Fibroblast of skin of left biceps (primary cell): ENCODE results near the gene ERG.

Source experiments
- DNase-seq, 2 experiments: peaks; one replicate each; pipeline ENCODE4 v3.0.0-alpha.2; 2013; ENCODE audit warnings: low read depth in 2 of 2

Gene ERG

DNA sequence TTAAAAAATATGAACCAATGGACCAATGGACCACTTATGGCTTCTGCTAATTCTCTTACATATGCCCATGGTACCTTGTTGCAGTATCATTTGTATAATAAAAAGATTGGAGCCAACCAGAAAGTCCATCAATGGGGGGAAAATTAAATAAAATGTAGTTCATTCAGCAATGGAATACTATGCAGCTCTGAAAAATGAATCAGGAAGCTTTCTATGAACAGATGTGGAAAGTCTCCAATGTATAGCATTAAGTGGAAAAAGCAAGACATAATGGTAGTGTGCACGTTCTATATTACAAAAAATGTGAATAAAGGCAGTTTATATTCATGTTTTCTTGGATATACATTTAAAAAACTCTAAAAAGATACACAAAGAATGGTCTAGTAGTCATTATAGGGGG, 140.2 kb downstream of the ERG start:
- DNase-seq, result no peak

DNA sequence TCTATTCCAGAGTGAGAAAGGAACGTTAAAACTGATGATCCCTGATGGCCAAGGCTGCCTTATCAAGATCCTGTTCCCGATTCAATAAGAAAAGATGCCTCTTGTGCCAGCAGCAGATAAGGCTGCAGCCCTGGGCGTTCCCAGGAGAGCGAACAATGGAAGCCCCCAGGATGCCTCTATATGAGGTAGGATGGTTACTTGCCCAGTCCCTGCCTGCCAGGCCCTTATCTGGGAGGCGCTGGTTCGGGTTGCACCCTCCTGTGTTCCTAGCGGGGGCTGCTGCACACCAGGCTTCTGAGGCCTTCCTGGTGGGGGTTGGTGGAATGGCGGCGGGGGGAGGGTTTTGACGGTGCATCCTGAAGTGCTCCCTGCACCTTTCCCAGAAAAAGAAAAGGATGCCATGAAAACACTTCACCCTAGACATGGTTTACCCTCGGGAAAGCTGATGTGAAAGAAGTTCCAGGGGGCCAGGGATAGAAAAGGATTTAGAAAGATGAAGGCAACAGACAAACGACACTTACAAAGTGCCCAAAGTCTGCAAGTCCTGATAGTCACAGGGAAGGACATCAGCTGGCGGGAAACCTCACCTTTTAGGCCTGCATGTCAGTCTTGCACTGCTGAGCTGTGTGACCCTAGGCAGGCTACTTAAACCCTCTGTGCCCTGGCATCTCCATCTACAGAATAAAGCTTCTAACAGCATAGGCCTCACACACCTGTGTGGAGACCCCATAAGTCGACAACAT, 141.2 kb downstream of the ERG start:
- no peak for DNase-seq

DNA sequence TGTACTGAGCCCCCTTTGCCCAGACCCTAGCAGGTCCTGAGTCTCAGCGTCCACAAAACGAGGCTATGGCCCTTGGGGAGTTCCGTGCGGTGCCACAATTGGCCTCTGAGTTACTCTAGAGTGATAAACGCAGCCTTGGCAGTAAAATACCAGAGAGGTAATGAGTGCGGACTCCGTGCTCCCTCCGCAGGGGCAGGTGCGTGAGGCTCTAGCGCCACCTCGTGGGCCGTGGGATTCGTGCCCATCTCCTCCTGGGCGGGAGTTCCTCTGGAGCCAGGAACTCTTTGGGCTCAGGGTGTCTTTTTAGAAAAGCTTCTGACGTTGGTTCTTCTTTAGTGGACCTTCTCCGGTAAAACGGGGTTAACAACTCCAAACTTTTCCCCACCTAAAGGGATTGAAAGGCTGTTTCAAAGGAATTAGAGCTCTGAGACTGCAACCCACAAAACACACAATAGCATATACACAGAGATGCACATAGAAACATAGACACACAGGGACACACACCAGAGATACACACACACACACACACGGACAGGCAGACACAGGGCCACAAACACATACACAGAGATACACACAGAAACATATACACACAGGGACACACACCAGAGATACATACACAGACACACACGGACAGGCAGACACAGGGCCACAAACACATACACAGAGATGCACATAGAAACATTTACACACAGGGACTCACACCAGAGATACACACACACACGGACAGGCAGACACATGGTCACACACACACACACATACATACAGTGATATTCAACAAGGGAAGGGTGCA, 142.1 kb downstream of the ERG start:
- peak in 1 of 2 experiments; percentile 42 for DNase-seq

DNA sequence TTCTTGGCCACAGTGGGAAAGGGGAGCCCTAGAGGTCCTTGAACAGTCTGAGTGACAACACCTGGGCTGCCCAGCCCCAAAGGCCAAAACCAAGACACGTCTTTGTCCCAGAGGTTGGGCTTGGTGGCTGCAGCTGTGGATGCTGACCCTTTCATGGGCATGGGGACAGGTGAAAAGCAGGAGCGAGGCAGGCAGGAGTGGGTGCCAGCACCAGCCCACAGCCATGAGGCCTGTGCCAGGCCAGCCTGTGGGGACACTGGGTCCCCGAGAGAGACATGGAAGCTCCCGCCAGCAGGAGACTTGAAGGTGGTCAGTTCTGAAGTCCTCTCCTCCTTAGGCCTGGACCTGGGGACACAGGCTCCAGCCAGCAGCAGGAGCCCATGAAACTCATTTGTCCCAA, 142.9 kb downstream of the ERG start:
- no peak for DNase-seq

DNA sequence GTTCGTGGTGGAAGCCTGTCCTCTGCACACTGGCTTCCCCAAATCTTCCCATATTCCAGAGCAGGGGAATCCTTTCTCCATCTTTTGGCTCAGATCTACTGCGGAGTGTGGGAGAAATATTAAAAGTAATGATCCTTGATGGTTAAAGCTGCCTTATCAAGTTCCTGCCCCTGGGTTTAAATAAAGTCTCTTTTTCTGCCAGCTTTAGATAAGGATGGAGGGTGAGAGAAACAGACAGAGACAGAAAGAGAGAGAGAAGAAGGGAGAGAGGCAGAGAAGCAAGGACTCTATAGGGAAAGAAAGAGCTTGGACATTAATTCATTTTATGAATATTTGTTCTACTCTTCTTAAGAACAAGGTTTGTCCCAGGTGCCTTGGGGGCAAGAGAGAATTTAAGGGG, 143.5 kb downstream of the ERG start:
- DNase-seq, result no peak

DNA sequence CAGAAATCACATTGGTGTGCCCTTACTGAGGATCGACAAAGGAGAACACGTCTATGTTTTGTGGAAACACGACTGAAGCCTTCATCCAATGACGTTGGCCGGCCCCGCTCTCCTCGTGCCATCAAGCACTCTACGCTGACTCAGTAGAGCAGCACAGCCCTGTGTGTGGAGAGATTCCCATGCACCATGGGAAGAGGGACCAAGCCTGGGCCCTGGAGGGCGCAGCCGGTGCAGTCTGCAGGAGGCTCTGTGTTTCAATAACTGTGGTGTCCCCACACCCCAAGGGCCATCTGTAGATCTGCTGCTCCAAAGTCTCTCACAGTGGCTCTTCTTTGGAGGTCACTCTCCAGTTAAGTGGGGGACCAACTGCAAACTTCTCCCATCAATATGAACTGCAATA, 144.0 kb downstream of the ERG start:
- no peak for DNase-seq

DNA sequence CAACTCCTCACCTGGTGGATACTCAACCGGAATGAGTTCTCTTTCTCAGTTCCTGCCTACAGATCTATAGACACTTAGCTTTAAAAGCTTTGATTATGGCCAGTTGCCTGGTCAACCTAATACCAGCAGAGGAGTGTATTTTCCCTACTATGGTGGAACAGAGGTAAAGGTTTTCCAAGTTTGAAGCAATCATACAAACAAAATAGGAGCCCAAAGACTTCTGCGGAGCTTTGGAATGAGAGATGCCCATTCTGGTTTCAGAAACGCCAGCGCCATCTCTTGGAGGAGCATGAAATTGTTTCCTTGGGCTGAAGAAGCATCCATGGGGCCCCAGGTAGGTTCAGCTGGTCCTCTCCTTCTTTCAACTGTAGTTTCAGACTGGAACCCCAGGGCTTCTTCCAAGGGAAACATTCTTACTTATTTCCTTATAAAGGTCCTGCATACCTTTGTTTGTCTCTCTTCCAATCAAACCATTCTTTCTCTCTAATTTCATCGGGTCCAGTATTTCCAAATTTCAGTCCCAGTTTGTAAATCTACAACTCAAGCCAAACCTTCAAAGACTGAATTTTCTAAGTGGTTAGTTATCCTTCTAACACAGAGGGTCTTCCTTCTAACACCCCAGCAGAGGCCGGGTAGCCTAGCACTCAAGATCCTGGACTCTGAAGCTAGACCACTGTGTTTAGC, 145.6 kb downstream of the ERG start:
- DNase-seq, result peak; percentile 52 to 53

DNA sequence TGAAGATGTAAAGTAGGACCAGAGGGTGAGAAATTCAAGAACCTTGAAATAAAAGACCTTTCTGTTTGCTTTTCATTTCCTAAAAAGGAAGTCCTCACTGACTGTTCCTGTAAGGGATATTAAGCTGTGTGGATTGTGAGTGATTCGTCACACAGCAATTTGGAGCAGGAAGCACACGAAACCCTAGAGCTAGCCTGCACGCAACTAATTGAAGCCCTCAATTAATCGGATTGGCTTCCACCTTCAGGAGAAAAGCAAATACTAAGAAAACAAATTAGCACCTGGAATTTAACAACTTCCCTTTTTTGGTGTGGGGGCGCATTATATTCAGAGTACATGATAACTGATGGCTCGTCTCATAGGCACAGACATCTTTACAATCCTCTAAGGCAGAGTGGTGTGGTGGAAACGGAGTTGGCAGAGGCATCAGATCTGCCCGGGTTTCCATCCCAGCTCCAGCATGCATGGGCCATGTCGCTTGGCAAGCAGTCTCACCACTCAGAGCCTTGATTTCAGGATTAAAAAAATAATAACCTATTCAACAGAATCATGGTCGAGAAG, 146.2 kb downstream of the ERG start:
- peak; percentile 82 to 87 for DNase-seq

DNA sequence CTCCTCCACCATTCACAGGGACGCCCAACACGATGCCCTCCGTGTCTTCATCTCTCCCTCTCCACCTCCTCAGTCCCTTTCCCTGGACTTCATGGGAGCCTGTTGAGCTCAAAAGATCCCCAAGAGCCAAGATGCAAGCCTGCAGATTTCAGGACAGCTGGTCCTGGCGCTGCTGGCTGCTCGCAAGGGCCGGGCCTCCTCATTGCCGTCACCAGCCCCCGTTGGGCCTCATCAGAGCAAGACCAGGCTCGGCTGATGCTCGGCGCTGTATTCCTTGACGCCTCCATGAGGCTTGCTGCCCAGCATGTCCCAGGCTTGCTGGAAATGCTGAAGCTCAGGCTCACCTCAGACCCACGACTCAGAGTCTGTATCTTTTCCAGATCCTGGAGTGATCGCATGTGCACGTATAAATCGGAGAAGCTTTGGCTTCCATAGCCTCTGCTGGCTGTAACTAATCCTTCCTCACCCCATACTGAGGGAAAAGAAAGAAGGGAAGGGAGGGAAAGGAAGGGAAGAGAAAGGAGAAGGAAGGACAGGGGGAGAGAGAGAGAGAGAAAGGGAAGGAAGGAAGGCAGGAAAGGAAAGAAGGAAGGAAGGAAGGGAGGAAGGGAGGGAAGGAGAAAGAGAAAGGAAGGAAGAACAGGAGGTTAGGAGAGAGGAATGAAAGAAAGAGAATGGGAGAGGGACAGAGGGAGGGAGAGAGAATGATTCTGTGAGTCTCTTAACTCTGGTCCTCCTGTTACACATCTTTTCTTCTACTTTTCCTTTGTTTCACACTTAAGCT, 146.9 kb downstream of the ERG start:
- DNase-seq, result no peak

DNA sequence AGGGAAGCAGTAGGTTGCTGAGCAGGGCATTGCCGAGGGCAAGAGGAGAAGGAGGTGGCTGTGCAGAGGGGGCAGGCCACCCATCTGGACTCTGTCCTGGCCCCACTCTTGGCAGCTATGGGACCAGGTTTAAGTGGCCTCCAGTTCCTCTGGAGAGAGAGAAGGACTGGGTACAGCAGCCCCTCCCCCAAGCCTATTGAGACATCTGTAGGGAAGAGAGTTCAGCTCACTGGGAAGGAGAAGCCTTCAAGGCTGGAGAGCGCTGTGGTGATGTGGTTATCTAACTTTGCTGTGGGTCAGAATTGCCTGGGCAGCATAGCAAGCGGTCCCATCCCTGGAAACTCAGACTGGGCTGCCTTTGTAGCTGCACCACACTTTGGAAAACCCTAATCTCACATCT, 147.6 kb downstream of the ERG start:
- DNase-seq, result no peak

DNA sequence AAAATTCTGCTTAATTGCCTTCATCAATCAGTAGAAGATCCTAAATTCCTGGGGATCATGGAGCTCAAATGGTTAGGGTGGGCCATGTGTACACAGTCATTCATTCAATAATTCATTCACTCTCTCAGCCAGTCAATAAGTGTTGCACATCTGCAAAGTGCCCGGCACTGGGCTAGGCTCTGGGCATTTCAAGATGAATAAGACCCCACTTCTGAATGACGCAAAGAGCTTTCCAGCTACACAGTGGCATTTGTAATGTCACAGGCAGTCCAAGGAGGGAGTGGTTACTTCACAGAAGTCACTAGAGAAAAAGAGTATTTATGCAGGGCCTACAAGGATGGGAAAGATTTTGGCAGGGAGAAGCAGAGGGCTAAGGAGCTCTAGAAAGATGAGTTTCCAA, 148.3 kb downstream of the ERG start:
- DNase-seq, result no peak

DNA sequence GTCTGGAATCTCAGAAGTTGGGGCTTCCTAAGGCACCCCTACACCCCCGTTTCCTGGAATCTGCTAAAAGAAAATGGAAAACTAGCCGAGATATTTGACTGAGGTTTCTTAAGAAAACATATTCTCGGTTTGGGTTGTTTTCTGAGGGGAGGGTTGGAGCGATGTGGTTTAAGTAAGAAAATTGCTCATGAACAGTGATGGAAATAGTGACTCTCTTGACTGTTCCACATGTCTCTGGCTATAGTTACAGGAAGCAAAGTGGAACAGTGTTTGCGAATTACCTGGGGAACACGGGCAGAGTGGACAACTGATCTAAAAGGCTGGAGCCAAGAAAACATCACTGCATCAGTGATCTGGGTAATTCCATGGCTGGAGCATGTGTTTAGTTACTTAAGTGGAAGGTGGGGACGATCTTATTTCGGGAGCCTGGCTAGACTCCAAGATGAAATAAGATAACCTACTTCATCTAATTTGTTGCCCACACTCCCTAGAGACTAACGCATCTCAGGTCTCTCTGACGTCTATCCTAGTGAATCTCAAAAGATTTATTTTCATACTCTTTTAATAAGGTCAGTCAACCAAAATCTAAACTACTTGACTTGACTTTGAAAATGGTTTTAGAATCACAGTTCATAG, 149.0 kb downstream of the ERG start:
- DNase-seq, result peak in 1 of 2 experiments; percentile 36

DNA sequence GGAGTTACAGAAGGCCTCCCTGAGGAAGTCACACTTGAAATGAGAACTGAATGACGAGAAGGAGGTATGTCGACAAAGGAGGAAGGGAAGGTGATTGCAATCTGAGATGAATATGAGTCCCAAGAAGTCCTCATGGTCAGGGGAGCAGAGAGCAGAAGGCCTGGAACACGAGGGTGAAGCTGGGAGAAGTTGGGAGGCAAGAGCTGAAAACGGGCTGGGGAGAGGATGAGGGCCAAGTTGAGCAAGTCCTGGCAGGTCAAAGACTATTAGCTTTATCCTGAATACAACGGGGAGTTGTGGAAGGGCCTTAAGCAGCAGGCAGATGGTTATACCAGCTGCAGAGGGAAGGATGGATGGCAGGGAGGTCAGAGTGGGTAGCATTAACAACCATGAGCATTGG, 152.0 kb downstream of the ERG start:
- DNase-seq, result no peak

DNA sequence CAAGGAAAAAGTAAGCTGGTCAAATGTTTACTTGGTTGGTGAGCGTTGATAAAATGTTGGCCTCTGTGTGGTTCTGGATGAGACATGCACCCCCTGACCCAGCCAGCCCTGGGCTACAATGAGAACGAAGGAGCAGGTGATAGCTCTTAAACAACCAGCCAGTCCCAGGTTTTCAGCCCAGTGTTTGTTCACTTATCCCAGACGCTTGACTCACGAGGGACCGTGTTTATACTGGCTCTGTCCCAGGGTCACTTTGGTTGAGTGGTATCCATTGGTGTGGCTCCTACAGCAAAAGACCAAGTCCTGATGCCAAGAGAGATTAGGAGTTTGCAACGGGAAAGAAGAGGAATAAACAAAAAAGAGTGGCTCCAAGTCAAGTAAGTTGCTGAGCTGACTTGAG, 154.6 kb downstream of the ERG start:
- no peak for DNase-seq

DNA sequence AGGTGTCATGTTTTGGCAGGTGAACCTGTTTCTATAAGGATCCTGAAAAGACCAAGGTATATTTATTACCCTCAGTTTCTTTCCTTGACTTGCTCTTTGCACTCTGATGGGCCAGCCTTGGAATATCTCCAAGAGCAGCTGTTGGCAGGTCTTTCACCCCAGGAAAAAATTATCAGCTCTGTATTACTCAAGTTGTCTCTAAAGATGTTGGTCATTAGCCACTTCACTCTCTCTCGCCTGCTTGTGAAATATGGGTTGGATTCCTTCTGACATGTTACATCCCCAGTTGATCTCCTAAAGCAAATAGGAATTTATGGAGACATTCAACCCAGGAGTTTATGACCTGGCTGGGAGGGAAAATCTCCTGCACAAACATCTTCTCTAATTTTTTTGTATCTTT, 155.5 kb downstream of the ERG start:
- no peak for DNase-seq

DNA sequence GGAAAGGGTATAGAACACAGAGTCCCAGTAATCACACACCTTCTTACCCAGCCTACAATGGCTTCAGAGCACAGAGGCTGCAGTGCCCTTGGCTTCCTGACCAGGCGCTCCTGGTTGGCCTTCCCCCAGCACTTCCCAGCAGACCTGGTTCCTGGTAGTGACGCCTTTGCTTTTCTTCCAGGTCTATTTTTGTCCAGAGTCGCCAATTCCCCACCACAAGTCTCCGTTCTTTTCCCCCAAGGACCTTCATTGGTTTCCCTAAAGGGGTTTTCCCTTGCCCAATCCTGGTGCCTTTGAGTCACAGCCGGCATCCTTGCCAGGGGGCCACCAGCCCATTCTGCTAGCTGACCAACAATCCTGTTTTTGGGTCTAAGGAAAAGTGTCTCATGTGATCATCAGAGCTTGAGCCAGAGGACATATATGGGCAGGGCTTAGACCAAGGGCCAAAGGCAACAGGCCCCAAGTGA, 156.7 kb downstream of the ERG start:
- no peak for DNase-seq

DNA sequence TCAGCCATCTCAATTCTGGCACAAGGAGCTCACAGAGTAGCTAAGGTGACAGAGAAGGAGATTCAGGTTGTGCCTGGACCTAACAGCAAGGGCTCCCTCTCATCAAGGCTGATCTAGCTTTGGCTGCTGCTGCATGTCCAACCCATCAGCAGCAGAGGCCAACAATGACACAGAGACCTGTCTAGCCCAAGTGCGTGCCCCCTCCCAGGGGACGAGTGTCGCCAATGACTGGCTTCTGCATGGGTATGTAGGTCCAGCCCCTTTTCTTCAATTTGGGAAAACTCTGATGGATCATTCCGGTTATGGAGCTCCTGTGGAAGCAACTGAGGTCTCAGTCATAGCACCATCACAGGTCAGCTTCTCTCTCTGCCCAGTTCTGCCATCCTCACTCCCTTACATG, 158.1 kb downstream of the ERG start:
- no peak for DNase-seq

DNA sequence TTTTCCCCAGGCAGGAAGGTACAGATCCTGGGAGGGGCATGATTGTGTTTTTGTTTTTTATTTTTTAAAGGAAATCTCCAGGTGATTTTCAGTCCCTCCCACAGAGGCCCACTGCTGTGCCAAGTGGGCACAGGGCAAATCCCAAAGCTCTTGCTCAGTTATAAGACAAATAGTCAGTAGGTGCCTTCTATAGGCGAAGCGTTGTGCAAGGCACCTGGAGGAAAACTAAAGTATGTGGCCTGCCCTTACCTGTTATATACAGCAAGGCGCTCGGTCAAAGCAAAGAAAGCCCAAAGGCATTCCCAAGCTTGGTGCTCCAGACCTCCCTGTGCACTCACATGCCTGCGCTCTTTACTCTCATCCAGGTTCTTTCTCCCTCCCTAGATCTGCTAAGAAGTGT, 160.5 kb downstream of the ERG start:
- DNase-seq, result no peak

DNA sequence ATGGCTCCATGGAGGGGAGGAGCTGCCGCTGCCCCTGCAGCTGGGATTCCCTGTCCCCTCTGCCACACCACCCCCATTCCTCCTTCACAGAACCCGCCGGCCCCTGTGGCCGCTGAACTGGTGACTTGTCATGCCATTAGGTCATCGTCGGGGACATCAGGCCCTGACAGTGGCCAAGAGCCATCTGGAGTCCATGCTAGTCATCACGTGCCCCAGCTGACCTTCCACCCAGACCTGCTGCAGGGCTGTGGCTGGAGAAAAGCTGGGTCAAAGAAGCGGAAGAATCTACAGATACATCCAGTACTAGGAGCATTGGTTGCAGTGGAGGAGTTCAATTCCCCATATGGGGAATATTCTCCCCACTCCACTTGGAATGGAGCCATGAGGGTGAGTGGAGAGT, 163.4 kb downstream of the ERG start:
- DNase-seq, result no peak

DNA sequence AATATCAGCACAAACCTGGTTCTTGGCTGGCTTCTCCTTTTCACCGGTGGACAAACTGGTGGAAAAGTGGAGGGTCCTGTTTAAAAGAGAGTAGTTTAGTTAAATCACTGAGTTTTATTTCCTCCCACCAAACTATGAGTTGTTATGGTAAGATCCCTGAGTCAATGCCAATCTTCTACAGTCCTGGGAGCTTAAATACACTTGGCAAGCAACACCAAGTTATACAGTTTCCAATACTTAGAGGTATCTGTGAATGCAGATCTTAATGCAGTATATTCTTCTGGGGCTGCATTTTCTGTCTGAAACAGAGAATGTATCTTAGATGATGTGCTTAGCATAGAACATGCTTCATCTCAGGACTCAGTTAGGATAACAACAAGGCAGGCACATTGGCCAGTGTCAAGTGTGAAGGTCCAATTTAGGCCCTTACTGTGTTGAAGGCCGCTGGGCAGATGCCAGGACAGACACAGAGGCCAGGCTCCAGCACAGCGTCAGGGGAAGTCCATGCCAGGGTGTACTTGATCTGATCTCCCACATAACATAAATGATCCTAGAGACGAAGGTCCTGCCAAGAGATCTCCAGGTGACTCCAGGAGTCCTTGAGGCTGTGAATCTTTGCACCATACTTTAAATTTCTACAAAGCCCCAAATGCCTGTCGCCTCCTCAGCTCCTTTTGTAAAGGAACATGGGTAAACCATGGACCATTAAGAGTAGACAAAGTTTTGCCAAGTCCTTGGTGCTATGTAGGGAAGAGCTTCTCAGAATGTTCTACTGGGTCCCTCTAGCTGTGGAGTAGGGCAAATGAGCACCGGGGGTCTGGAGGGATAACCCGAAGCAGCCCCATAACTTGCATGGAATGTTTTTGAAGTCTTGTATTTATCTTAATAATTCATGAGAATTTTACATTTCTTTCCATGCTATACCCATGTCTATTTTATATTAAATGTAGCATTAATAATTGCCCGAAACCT, 164.7 kb downstream of the ERG start:
- DNase-seq, result no peak
